Putamen (tissue), 1 donor: ENCODE data around the gene TBC1D20.
"Not testable (repeated sequence)": the region's sequence is repeated elsewhere in the genome, so short reads cannot be mapped to it uniquely, and the experiment has no call there.

ENCODE experiments used
- DNase-seq: peaks from one replicate; pipeline ENCODE4 v3.0.0-alpha.2; 2016; ENCODE audit warnings: low spot score

The TBC1D20 gene

GRCh38 chr20:475463-476357, 13.4 kb upstream of the TBC1D20 start:
- DNase-seq: no peak

- no peak for DNase-seq
Observed at GRCh38 chr20:474581-474980, 12.2 kb upstream of the TBC1D20 start.

- DNase-seq: no peak
Observed at GRCh38 chr20:472889-473292, 10.6 kb upstream of the TBC1D20 start.

- DNase-seq: no peak
Observed at GRCh38 chr20:472137-472846, 10.0 kb upstream of the TBC1D20 start.

- no peak for DNase-seq
Observed at GRCh38 chr20:469746-470490, 7.6 kb upstream of the TBC1D20 start.

GRCh38 chr20:467755-468154, 5.4 kb upstream of the TBC1D20 start:
- DNase-seq: no peak

GRCh38 chr20:461254-462198, 807 bp downstream of the TBC1D20 start:
- no peak for DNase-seq

GRCh38 chr20:460707-461106, 1.6 kb downstream of the TBC1D20 start:
- DNase-seq: no peak

GRCh38 chr20:460180-460579, 2.2 kb downstream of the TBC1D20 start:
- DNase-seq: no peak

GRCh38 chr20:458776-459175, 3.6 kb downstream of the TBC1D20 start:
- DNase-seq: no peak

- DNase-seq: no peak
Observed at GRCh38 chr20:454951-455350, 7.4 kb downstream of the TBC1D20 start.

- DNase-seq: not testable (repeated sequence)
Observed at GRCh38 chr20:452021-452420, 10.3 kb downstream of the TBC1D20 start.

GRCh38 chr20:445514-446336, 16.6 kb downstream of the TBC1D20 start:
- no peak for DNase-seq

- no peak for DNase-seq
Observed at GRCh38 chr20:444862-445426, 17.4 kb downstream of the TBC1D20 start.

- DNase-seq: no peak
Observed at GRCh38 chr20:444117-444516, 18.2 kb downstream of the TBC1D20 start.

- no peak for DNase-seq
Observed at GRCh38 chr20:443223-443775, 19.0 kb downstream of the TBC1D20 start.

GRCh38 chr20:440636-441035, 21.7 kb downstream of the TBC1D20 start:
- no peak for DNase-seq

GRCh38 chr20:440148-440547, 22.2 kb downstream of the TBC1D20 start:
- DNase-seq: no peak

- no peak for DNase-seq
Observed at GRCh38 chr20:438571-439469, 23.5 kb downstream of the TBC1D20 start.
